ENCODE data around the gene FAM111A. TPM values are rescaled to one million over a fixed set of nuclear protein-coding genes. Genes with fewer than 3 reads are reported as not detected.
A peak's percentile ranks its signal among the peaks of the same experiment; 100 is the strongest.

The FAM111A gene
- polyA plus RNA-seq, 1 donor from 2014 or later = 23.7 TPM

GRCh38 chr11:59157433-59157832, 14.8 kb downstream of the FAM111A start:
- Mint-ChIP-seq H3K27me3 (no peaks in the 10 kb centered on the region), H3K4me1 (peaks cover 12 to 14% (median 12%) of the 10 kb centered on the region in 3 donors), H3K27ac (peak overlapping the region in 1 of 3 donors; percentile 86), H3K4me3 (no peak overlapping the region), H3K36me3 (no peaks in the 10 kb centered on the region), H3K9me3 (no peaks in the 10 kb centered on the region)

DNA sequence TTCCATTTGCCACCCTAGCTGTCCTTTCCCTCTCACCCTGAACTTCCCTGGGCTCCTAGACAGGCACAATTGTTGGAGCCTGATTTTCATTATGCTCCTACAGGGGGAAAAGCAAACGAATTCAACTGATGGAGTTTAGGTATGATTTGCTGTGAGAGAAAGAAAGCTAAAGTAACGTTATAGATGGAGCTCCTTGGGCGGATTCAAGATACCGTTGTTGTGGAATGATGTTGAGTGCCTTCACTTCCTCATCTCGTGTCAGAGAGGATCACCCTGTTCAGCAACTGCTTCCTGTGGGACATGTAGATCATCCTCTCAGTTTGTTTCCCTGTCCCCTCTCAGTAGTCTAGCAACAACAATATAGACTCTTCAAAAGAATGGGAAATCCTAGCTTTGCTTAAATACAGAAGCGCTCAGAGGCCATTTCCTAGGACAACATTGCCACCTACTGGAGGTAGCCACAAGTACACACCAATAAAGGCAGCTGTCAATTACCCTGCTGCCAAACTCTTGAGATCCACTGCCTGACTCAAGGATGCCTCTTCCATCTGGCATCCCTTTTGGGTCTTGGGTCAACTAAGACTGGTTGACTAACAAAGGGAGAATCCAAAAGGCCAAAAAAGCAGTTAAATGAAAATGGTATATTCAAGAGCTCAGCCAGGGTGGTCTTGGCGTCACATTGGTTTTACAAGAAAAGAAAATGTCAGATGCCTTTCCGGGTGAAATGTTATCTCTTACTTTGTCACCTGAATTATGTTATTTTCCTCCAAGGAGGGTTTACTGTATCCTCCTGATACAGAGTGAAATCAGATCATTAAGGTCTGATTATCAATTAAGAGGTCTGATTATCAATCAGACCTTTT, 15.8 kb downstream of the FAM111A start:
- peaks cover 6 to 7% (median 7%) of the 10 kb centered on the region in 3 donors for H3K4me1 Mint-ChIP-seq
- no peaks in the 10 kb centered on the region for H3K36me3 Mint-ChIP-seq
- peak overlapping the region in 1 of 4 donors; percentile 43 for H3K4me3 Mint-ChIP-seq
- peaks cover 1% of the 10 kb centered on the region for H3K27me3 Mint-ChIP-seq
- H3K27ac Mint-ChIP-seq = peak overlapping the region in 2 of 3 donors; percentile 16 to 86
- H3K9me3 Mint-ChIP-seq = no peaks in the 10 kb centered on the region

GRCh38 chr11:59164028-59164427, 21.4 kb downstream of the FAM111A start:
- Mint-ChIP-seq H3K27ac (no peak overlapping the region), H3K4me3 (no peak overlapping the region), H3K9me3 (no peaks in the 10 kb centered on the region), H3K4me1 (peaks cover 0 to 3% (median 0%) of the 10 kb centered on the region in 3 donors), H3K27me3 (peaks cover 3% of the 10 kb centered on the region), H3K36me3 (peaks cover 3% of the 10 kb centered on the region)

GRCh38 chr11:59171508-59172322, 29.1 kb downstream of the FAM111A start, which contains the start of gene DTX4:
DTX4 (plus strand) TSS chr11:59172132; CDS start chr11:59172596, 464 bp downstream.
- H3K4me1 Mint-ChIP-seq = peaks cover 13 to 16% (median 14%) of the 10 kb centered on the region in 3 donors
- peak within 1 kb of the TSS; percentile 91 to 99 (median 94) for H3K4me3 Mint-ChIP-seq
- H3K27me3 Mint-ChIP-seq = no peaks in the 10 kb centered on the region
- peaks cover 2% of the 10 kb centered on the region for H3K36me3 Mint-ChIP-seq
- no peaks in the 10 kb centered on the region for H3K9me3 Mint-ChIP-seq
- peak within 1 kb of the TSS; percentile 79 to 93 (median 87) for H3K27ac Mint-ChIP-seq

- Mint-ChIP-seq H3K9me3 (no peaks in the 10 kb centered on the region), H3K27ac (peak overlapping the region; percentile 79 to 93 (median 87)), H3K4me3 (peak overlapping the region; percentile 91 to 99 (median 94)), H3K4me1 (peaks cover 13 to 17% (median 14%) of the 10 kb centered on the region in 3 donors), H3K36me3 (peaks cover 2% of the 10 kb centered on the region), H3K27me3 (no peaks in the 10 kb centered on the region)
Measured at GRCh38 chr11:59172345-59173079, 29.9 kb downstream of the FAM111A start.

GRCh38 chr11:59173080-59173963, 30.7 kb downstream of the FAM111A start:
- H3K4me1 Mint-ChIP-seq = peaks cover 13 to 17% (median 14%) of the 10 kb centered on the region in 3 donors
- no peaks in the 10 kb centered on the region for H3K27me3 Mint-ChIP-seq
- H3K36me3 Mint-ChIP-seq = peaks cover 2% of the 10 kb centered on the region
- peaks cover 0 to 5% (median 0%) of the 10 kb centered on the region in 3 donors for H3K9me3 Mint-ChIP-seq
- peak overlapping the region; percentile 79 to 93 (median 87) for H3K27ac Mint-ChIP-seq
- peak overlapping the region; percentile 91 to 99 (median 94) for H3K4me3 Mint-ChIP-seq

GRCh38 chr11:59173964-59174663, 31.5 kb downstream of the FAM111A start:
- Mint-ChIP-seq H3K4me3 (peak overlapping the region in 3 of 4 donors; percentile 13 to 78 (median 77)), H3K27ac (peak overlapping the region in 1 of 3 donors; percentile 50), H3K36me3 (peaks cover 5% of the 10 kb centered on the region), H3K9me3 (peaks cover 0 to 6% (median 5%) of the 10 kb centered on the region in 3 donors), H3K27me3 (no peaks in the 10 kb centered on the region), H3K4me1 (peaks cover 13 to 17% (median 14%) of the 10 kb centered on the region in 3 donors)

DNA sequence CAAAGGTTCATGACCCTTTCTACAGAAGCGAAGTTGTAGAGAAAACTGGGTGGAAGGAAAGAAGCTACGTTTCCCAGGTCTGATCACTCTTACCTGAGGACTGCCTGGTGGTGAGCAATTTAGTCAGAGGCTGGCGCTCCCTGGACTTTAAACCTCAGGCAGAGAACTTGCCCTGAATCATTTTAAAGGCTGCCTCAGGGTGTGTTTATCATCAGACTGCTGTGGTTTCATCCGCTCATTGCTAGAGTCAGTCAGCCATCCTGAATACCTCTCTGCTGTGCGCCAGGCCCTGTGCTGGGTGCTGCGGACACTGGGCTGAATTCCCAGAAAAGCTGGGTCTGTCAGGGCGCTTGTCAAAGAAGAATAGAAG, 32.0 kb downstream of the FAM111A start:
- Mint-ChIP-seq H3K27me3 (no peaks in the 10 kb centered on the region), H3K4me3 (peak overlapping the region in 2 of 4 donors; percentile 43 to 78), H3K27ac (peak overlapping the region in 2 of 3 donors; percentile 50 to 87), H3K9me3 (peaks cover 0 to 12% (median 5%) of the 10 kb centered on the region in 3 donors), H3K36me3 (peaks cover 5% of the 10 kb centered on the region), H3K4me1 (peaks cover 13 to 17% (median 14%) of the 10 kb centered on the region in 3 donors)

DNA sequence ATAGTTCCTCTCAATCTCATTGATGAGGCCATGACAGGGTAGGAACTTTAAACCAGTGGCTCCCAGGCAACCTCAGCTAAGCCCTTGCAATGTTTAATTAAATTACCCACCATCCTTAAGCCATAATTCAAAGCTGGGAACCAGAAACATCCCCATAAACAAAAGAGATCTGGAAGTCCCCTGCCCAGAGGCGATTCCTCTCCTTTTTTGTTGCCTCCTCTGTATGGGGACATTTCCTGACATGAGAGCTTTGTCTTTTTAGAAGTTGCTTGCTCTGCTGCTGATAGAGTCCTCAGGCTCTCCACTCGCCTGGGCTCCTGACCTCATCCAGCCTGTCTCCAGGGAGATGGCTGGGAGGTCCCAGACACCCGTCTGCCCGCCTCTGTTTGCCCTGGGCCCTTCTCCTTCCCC, 32.4 kb downstream of the FAM111A start:
- peak overlapping the region; percentile 50 to 87 (median 66) for H3K27ac Mint-ChIP-seq
- H3K4me3 Mint-ChIP-seq = peak overlapping the region in 2 of 4 donors; percentile 61 to 78
- H3K9me3 Mint-ChIP-seq = peaks cover 0 to 12% (median 5%) of the 10 kb centered on the region in 3 donors
- no peaks in the 10 kb centered on the region for H3K27me3 Mint-ChIP-seq
- peaks cover 13 to 17% (median 14%) of the 10 kb centered on the region in 3 donors for H3K4me1 Mint-ChIP-seq
- peaks cover 5% of the 10 kb centered on the region for H3K36me3 Mint-ChIP-seq

DNA sequence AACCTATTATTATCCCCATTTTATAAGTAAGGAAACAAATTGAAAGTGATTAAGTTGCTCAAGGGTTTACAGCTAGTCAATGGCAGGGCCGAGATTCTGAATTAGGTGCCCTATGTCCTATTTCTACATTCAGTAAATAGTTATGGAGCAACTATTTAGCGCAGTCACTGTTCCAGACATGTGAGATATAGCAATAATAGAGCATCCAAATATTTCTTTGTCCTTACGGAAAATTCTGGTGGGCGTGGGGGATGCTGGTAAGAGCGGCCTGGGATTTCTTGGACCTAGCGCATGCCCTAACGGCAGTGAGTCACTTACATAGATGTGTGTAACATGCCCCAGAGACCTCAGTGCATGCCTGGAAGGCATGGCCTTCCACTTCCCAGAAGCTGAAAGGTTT, 33.7 kb downstream of the FAM111A start:
- H3K27ac Mint-ChIP-seq = no peak overlapping the region
- H3K4me1 Mint-ChIP-seq = peaks cover 13 to 17% (median 14%) of the 10 kb centered on the region in 3 donors
- peaks cover 5% of the 10 kb centered on the region for H3K36me3 Mint-ChIP-seq
- H3K9me3 Mint-ChIP-seq = peaks cover 0 to 12% (median 5%) of the 10 kb centered on the region in 3 donors
- peak overlapping the region in 1 of 4 donors; percentile 36 for H3K4me3 Mint-ChIP-seq
- no peaks in the 10 kb centered on the region for H3K27me3 Mint-ChIP-seq

DNA sequence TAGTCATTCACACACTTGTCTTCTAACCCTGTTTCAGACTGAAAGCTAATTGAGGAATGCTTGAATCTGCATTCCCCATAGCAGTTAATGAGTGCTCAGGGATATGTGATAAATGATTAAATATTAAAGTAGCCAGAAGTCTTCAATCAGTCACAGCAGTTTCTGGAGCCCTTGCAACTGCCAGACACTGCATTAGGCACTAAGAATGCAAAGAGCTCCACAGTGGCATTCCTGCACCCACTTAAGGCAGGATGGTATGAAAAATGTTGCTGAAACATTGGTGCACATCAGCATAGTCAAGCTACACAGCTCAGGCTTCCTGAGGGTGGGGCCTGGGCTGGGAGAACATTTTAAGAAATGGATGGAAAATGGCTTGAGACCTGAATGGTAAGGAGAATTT, 35.7 kb downstream of the FAM111A start:
- Mint-ChIP-seq H3K9me3 (peaks cover 0 to 12% (median 5%) of the 10 kb centered on the region in 3 donors), H3K27ac (no peak overlapping the region), H3K4me3 (no peak overlapping the region), H3K4me1 (peaks cover 7 to 11% (median 9%) of the 10 kb centered on the region in 3 donors), H3K36me3 (peaks cover 5% of the 10 kb centered on the region), H3K27me3 (no peaks in the 10 kb centered on the region)

DNA sequence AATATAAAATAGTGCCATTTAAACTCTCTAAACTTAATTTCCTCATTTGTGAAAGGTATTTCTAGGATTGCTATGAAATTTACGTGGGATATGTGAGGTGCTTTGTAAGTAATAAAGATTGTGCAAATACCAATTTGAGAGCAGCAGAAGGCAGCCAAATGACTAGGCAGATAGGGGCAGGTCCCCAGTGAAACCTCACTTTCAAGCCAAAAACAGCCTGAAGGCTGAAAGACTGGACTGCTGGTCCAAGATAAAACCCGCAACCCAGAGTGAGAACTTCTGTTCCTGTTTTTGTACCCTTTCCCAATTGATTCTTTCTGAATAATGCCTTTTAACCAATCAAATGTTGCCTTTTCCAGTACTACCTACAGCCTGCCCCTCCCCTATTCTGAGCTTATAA, 36.5 kb downstream of the FAM111A start:
- Mint-ChIP-seq H3K27ac (peak overlapping the region in 1 of 3 donors; percentile 29), H3K9me3 (peaks cover 0 to 12% (median 5%) of the 10 kb centered on the region in 3 donors), H3K4me3 (no peak overlapping the region), H3K36me3 (peaks cover 5% of the 10 kb centered on the region), H3K27me3 (no peaks in the 10 kb centered on the region), H3K4me1 (peaks cover 5 to 7% (median 6%) of the 10 kb centered on the region in 3 donors)
